Glomerular visceral epithelial cell (primary cell): Measurements from ENCODE around the gene ZKSCAN8.

Source experiments
- DNase-seq: peaks from one replicate; pipeline ENCODE4 v3.0.0-alpha.2; 2016; ENCODE audit errors: extremely low spot score

ZKSCAN8 gene

GRCh38 chr6:28206928-28207509, 65.3 kb downstream of the ZKSCAN8 start:
- DNase-seq = no peak

GRCh38 chr6:28207510-28208110, 65.9 kb downstream of the ZKSCAN8 start:
- DNase-seq = no peak

GRCh38 chr6:28208111-28208659, 66.5 kb downstream of the ZKSCAN8 start:
- no peak for DNase-seq
